CD4-positive, alpha-beta T cell treated with Interleukin-4 for 1 hour (primary cell): ENCODE measurements around the gene PMPCA.
"Not testable (repeated sequence)": the region's sequence is repeated elsewhere in the genome, so short reads cannot be mapped to it uniquely, and the experiment has no call there.

ENCODE experiments used
- DNase-seq, 2 donors: peaks; one replicate each; pipeline ENCODE4 v3.0.0-alpha.2; 2020 to 2022

PMPCA gene

GRCh38 chr9:136394312-136395019, 16.0 kb upstream of the PMPCA start:
- no peak for DNase-seq

GRCh38 chr9:136395020-136395340, 15.5 kb upstream of the PMPCA start:
- no peak for DNase-seq

- DNase-seq: no peak
Observed at GRCh38 chr9:136395345-136396218, 14.9 kb upstream of the PMPCA start.

- no peak for DNase-seq
Observed at GRCh38 chr9:136396219-136396515, 14.3 kb upstream of the PMPCA start.

GRCh38 chr9:136397643-136398042, 12.8 kb upstream of the PMPCA start:
- DNase-seq: no peak

- DNase-seq: no peak
Observed at GRCh38 chr9:136398286-136398685, 12.2 kb upstream of the PMPCA start.

- DNase-seq: peak in 1 of 2 donors; percentile 47
Observed at GRCh38 chr9:136399176-136400037, 11.1 kb upstream of the PMPCA start.

GRCh38 chr9:136400038-136400834, 10.2 kb upstream of the PMPCA start, which contains the start of gene SNAPC4:
Gene SNAPC4, minus strand, starts transcription at chr9:136400170. Its CDS starts 1,742 bp downstream, at chr9:136398428.
- DNase-seq: peak; percentile 87 to 89

GRCh38 chr9:136401173-136401922, 9.1 kb upstream of the PMPCA start:
- no peak for DNase-seq

- no peak for DNase-seq
Observed at GRCh38 chr9:136402067-136402466, 8.4 kb upstream of the PMPCA start.

GRCh38 chr9:136403538-136403914, 6.9 kb upstream of the PMPCA start:
- peak; percentile 76 to 88 for DNase-seq

GRCh38 chr9:136403915-136404800, 6.3 kb upstream of the PMPCA start:
- peak; percentile 17 to 61 for DNase-seq

- DNase-seq: no peak
Observed at GRCh38 chr9:136404801-136405136, 5.7 kb upstream of the PMPCA start.

GRCh38 chr9:136405481-136405880, 5.0 kb upstream of the PMPCA start:
- no peak for DNase-seq

- DNase-seq: not testable (repeated sequence)
Observed at GRCh38 chr9:136405904-136406303, 4.6 kb upstream of the PMPCA start.

- not testable (repeated sequence) for DNase-seq
Observed at GRCh38 chr9:136407061-136407460, 3.4 kb upstream of the PMPCA start.

GRCh38 chr9:136407911-136408310, 2.5 kb upstream of the PMPCA start:
- no peak for DNase-seq

GRCh38 chr9:136409557-136410455, 652 bp upstream of the PMPCA start:
- DNase-seq: peak in 1 of 2 donors; percentile 25

- DNase-seq: no peak
Observed at GRCh38 chr9:136411378-136411777, 920 bp downstream of the PMPCA start.

- DNase-seq: no peak
Observed at GRCh38 chr9:136412962-136413361, 2.5 kb downstream of the PMPCA start.
